C4-2B (cell line): ENCODE data around the gene TMEM107.

Source experiments
- H3K27ac ChIP-seq: fragments of 450-650 bp; 2 replicates; pipeline ENCODE4 v1.5.1; 2017
- CTCF ChIP-seq: fragments of 450-650 bp; conservative IDR thresholded peaks from 2 replicates; pipeline ENCODE4 v1.5.1; 2017; ENCODE audit warnings: mild to moderate bottlenecking
- ZFX ChIP-seq: fragments of 450-650 bp; IDR thresholded peaks from 2 replicates; pipeline ENCODE4 v1.6.1; 2017

The TMEM107 gene

GRCh38 chr17:8153525-8153956, 22.6 kb downstream of the TMEM107 start:
- TF ChIP-seq CTCF (no peak), ZFX (no peak)
- H3K27ac ChIP-seq: peak overlapping the region; percentile 76

GRCh38 chr17:8153031-8153451, 23.1 kb downstream of the TMEM107 start:
- TF ChIP-seq ZFX (no peak), CTCF (no peak)
- peak overlapping the region; percentile 76 for H3K27ac ChIP-seq

GRCh38 chr17:8152112-8152775, 23.9 kb downstream of the TMEM107 start, which contains the start of gene PER1:
PER1 (minus strand) TSS chr17:8152404; CDS start chr17:8150706, 1,698 bp downstream.
- TF ChIP-seq CTCF (no peak), ZFX (no peak)
- H3K27ac ChIP-seq: peak within 1 kb of the TSS; percentile 76

GRCh38 chr17:8151641-8152111, 24.5 kb downstream of the TMEM107 start:
- peak overlapping the region; percentile 76 for H3K27ac ChIP-seq
- TF ChIP-seq CTCF: no peak
- no peak for TF ChIP-seq ZFX

- peak overlapping the region; percentile 76 for H3K27ac ChIP-seq
- TF ChIP-seq CTCF (no peak), ZFX (no peak)
These were observed 25.0 kb downstream of the TMEM107 start for GRCh38 chr17:8151120-8151640.

- TF ChIP-seq CTCF (no peak), ZFX (no peak)
- H3K27ac ChIP-seq: peak overlapping the region; percentile 76
These were observed 25.7 kb downstream of the TMEM107 start for GRCh38 chr17:8150194-8151119.
